ENCODE data around the gene ELAC2.

Gene ELAC2

DNA sequence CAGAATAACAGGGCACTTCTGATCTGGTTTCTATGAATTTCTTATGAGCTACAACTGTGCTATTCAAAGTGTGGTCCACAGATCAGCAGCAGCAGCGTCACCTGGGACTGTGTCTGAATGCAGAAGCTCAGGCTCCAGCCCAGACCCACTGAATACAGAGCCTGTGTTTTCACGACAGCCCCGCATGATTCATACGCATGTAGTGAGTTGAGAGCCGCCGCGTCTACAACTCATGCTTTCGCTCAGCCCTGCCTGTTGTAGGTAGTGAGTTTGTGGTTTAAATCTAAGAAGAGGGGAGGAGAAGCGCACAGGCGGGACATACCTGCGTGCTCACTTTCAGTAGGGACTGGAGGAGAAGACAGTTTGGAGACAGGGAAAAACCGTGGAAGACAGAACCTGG, 28.5 kb upstream of the ELAC2 start:
- no peak for DNase-seq (ENCODE audit: low read depth, low spot score)
- H3K4me3 ChIP-seq (ENCODE audit: low read depth, low read length), result no peak overlapping the region
- in situ Hi-C loops (cut with HindIII; ENCODE audit: low sequenced_read_pairs), result no loop called here

DNA sequence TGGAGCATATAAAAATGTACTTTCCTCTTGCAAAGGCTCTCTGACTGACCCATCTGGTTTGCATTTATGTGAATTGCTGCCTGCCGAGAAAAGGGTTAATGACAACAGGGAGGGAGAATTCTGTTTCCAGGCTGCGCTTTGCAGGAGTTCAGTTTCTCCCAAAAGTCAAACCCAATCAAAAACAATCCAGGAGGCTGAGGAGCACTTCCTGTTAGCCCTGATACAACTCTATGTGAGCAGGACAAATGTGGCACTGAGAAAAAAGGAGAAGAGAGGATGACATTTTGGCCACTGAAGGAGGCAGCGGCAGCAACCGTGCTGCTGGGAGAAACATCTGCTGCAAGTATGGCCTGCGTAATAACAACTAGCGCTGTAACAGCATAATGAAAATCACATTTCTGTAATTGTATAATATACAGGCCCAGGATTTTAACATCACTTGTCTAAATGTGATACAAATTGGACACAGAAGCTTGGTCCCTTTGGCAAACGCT, 26.8 kb upstream of the ELAC2 start:
- H3K4me3 ChIP-seq (ENCODE audit: low read depth, low read length), result no peak overlapping the region
- TF ChIP-seq, protein P1, sequence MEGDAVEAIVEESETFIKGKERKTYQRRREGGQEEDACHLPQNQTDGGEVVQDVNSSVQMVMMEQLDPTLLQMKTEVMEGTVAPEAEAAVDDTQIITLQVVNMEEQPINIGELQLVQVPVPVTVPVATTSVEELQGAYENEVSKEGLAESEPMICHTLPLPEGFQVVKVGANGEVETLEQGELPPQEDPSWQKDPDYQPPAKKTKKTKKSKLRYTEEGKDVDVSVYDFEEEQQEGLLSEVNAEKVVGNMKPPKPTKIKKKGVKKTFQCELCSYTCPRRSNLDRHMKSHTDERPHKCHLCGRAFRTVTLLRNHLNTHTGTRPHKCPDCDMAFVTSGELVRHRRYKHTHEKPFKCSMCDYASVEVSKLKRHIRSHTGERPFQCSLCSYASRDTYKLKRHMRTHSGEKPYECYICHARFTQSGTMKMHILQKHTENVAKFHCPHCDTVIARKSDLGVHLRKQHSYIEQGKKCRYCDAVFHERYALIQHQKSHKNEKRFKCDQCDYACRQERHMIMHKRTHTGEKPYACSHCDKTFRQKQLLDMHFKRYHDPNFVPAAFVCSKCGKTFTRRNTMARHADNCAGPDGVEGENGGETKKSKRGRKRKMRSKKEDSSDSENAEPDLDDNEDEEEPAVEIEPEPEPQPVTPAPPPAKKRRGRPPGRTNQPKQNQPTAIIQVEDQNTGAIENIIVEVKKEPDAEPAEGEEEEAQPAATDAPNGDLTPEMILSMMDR (IDR thresholded peaks at IDR 0.05; ENCODE audit: low read depth, low read length), result no peak
- in situ Hi-C loops (cut with HindIII; ENCODE audit: low sequenced_read_pairs), result no loop called here
- no peak for DNase-seq (ENCODE audit: low read depth, low spot score)

More for the DNA sequence above, 28.5 kb upstream of the ELAC2 start:
- TF ChIP-seq, protein P1 (IDR thresholded peaks at IDR 0.05; ENCODE audit: low read depth, low read length), result no peak

DNA sequence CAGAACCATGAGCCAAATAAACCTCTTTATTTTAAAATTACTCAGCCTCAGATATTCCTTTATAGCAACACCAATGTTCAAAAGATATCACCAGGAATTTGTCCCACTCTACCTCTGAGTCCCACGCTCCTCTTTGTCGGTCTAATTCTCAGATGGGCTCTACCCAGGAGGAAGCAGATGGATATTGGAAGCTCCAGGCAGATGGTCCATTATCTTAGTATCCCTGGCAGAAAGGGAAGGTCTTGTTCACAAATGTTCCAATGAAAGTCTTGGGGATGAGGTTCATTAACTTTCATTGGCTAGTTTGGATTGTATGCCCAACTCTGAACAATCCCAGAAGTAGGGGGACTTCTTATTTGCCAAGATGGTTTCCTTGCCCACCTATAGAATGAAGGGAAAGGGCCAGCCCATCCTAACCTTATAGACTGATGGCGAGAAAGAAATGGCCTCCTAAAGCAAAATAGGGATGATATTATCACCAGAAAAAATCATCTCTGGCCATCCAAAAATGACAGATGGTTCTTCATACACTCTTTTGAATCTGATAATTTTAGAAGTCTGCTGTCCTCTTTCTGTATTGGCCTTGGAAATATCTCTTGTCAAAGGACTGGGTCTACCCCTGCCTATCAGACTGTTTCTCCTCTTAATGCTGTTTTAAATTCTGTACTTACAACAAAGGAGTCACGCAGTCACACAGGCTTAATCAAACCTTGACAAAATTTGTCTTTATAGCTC, 21.3 kb upstream of the ELAC2 start:
- TF ChIP-seq, protein P1 (IDR thresholded peaks at IDR 0.05; ENCODE audit: low read depth, low read length), result no peak
- no peak overlapping the region for H3K4me3 ChIP-seq (ENCODE audit: low read depth, low read length)
- no peak for DNase-seq (ENCODE audit: low read depth, low spot score)
- in situ Hi-C loops (cut with HindIII; ENCODE audit: low sequenced_read_pairs), result no loop called here

- no peak overlapping the region for H3K4me3 ChIP-seq (ENCODE audit: low read depth, low read length)
- TF ChIP-seq, protein P1 (IDR thresholded peaks at IDR 0.05; ENCODE audit: low read depth, low read length), result no peak
- DNase-seq (ENCODE audit: low read depth, low spot score), result no peak
- in situ Hi-C loops (cut with HindIII; ENCODE audit: low sequenced_read_pairs), result no loop called here
These were observed 18.9 kb upstream of the ELAC2 start for GRCh38 chr17:13036751-13037150.

DNA sequence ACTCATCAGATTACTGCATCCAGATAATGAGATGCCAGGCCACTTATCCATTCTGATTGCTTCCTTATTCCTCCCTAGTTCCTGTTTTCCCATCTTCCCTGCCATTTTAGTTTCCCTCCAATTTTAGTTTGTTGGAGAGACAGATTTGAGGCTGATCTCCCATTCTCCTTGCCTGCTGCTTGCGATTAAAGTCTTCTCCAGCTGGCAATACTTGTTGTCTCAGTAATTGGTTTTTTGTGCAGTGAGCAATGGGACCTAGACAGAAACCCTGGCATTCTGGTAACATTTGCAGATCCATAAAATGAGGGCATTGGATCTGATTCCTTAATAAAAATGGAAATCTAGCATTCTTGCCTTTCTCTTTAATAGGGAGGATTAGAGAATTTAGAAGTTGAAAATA, 17.6 kb upstream of the ELAC2 start:
- H3K4me3 ChIP-seq (ENCODE audit: low read depth, low read length), result no peak overlapping the region
- TF ChIP-seq, protein P1 (IDR thresholded peaks at IDR 0.05; ENCODE audit: low read depth, low read length), result no peak
- DNase-seq (ENCODE audit: low read depth, low spot score), result no peak
- in situ Hi-C loops (cut with HindIII; ENCODE audit: low sequenced_read_pairs), result no loop called here

DNA sequence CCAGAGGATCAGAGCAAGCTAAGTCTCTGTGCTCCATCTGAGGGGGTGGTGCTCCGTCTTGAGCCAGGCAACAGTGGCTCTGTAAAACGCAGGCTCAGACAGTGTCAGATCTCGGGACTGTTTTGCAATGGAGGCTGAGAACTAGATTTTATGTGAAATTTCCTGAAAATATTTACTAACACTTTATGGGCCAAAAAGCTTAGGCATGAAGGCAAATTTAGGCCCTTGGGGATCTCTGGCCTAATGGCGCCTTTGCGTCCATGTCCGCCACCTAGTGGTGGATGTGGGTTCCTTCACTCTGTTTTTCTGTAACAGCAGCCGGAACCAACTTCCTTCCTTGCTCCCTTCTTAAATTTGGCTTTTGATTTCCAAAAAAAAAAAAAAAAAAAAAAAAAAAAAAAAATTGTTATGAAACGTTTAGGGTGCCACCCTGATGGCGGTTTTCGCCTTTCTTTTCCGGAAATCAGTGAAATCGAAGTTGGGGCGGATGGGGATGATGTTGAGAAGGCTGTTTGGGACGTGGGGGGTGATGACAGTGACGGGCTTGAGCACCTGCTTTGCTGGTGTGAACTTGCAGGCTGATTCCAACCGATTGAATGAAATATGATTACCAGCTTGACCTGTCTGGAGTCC, 14.0 kb upstream of the ELAC2 start:
- H3K4me3 ChIP-seq (ENCODE audit: low read depth, low read length), result no peak overlapping the region
- in situ Hi-C loops (cut with HindIII; ENCODE audit: low sequenced_read_pairs), result no loop called here
- DNase-seq (ENCODE audit: low read depth, low spot score), result peak; percentile 44
- TF ChIP-seq, protein P1 (IDR thresholded peaks at IDR 0.05; ENCODE audit: low read depth, low read length), result peak; percentile 82

Measured in astrocyte of the spinal cord (primary cell).